Astrocyte (in vitro differentiated cells and primary cell): ENCODE measurements around the gene ZMYM4. TPM values are rescaled to one million over a fixed set of nuclear protein-coding genes. Genes with fewer than 3 reads are reported as not detected.

Experiments
- DNase-seq: peaks from one replicate; pipeline ENCODE4 v3.0.0-alpha.2; 2010; ENCODE audit warnings: low read depth
- FAIRE-seq: peaks from 2 replicates; lab custom pipeline; 2011; peaks lifted over from hg19 to GRCh38; lab: Jason Lieb, UNC
- H2AFZ ChIP-seq: 2 replicates; pipeline ENCODE4 v1.6.0; 2012; ENCODE audit warnings: low read depth, low read length, inconsistent platforms
- H3K27ac ChIP-seq: 2 replicates; pipeline ENCODE4 v1.5.1; 2011; ENCODE audit warnings: low read depth, low read length, inconsistent platforms
- H3K27me3 ChIP-seq: 2 replicates; pipeline ENCODE4 v1.6.0; 2011; ENCODE audit warnings: low read length, inconsistent platforms; ENCODE audit not compliant: insufficient read depth
- H3K36me3 ChIP-seq: 2 replicates; pipeline ENCODE4 v1.5.1; 2011; ENCODE audit warnings: low read length, inconsistent platforms; ENCODE audit not compliant: insufficient read depth
- H3K4me1 ChIP-seq: 2 replicates; pipeline ENCODE4 v1.5.1; 2011; ENCODE audit warnings: low read length, inconsistent platforms; ENCODE audit not compliant: insufficient read depth
- H3K4me2 ChIP-seq: 2 replicates; pipeline ENCODE4 v1.6.0; 2012; ENCODE audit warnings: low read length, inconsistent platforms
- H3K4me3 ChIP-seq: 2 replicates; pipeline ENCODE4 v1.5.1; 2011; ENCODE audit warnings: low read depth, mild to moderate bottlenecking, low read length, inconsistent platforms; ENCODE audit not compliant: insufficient read depth
- H3K79me2 ChIP-seq: 2 replicates; pipeline ENCODE4 v1.6.0; 2012; ENCODE audit warnings: mild to moderate bottlenecking, low read length, inconsistent platforms; ENCODE audit not compliant: insufficient read depth
- H3K9ac ChIP-seq: 2 replicates; pipeline ENCODE4 v1.6.0; 2012; ENCODE audit warnings: mild to moderate bottlenecking, low read length, inconsistent platforms
- H3K9me3 ChIP-seq: 2 replicates; pipeline ENCODE4 v1.5.1; 2012; ENCODE audit warnings: low read depth, mild to moderate bottlenecking, low read length, inconsistent platforms; ENCODE audit not compliant: insufficient read depth
- H4K20me1 ChIP-seq: 2 replicates; pipeline ENCODE4 v1.6.0; 2012; ENCODE audit warnings: low read length, inconsistent platforms; ENCODE audit not compliant: insufficient read depth
- H3K27ac Mint-ChIP-seq: one replicate; pipeline ENCODE4 v1.8.0; 2021; ENCODE audit warnings: mild to moderate bottlenecking, mixed read lengths; ENCODE audit not compliant: unreplicated experiment
- H3K27me3 Mint-ChIP-seq: one replicate; pipeline ENCODE4 v1.8.0; 2021; ENCODE audit warnings: low read depth, mixed read lengths; ENCODE audit not compliant: unreplicated experiment
- H3K36me3 Mint-ChIP-seq: one replicate; pipeline ENCODE4 v1.8.0; 2021; ENCODE audit warnings: low read depth, mixed read lengths; ENCODE audit not compliant: unreplicated experiment
- H3K4me1 Mint-ChIP-seq: one replicate; pipeline ENCODE4 v1.8.0; 2021; ENCODE audit warnings: low read depth, mixed read lengths; ENCODE audit not compliant: unreplicated experiment
- H3K4me3 Mint-ChIP-seq: one replicate; pipeline ENCODE4 v1.8.0; 2021; ENCODE audit warnings: mild to moderate bottlenecking, moderate library complexity, mixed read lengths; ENCODE audit not compliant: unreplicated experiment
- H3K9me3 Mint-ChIP-seq: one replicate; pipeline ENCODE4 v1.8.0; 2021; ENCODE audit warnings: mild to moderate bottlenecking, mixed read lengths; ENCODE audit not compliant: unreplicated experiment
- CTCF ChIP-seq: IDR thresholded peaks from 2 replicates; pipeline ENCODE4 v1.5.1; 2011; ENCODE audit warnings: low read depth, mild to moderate bottlenecking, inconsistent platforms, low read length, moderate library complexity; ENCODE audit not compliant: insufficient read depth
- EZH2 ChIP-seq: IDR thresholded peaks from 2 replicates; pipeline ENCODE4 v1.6.1; 2012; ENCODE audit warnings: mild to moderate bottlenecking, low read length, inconsistent platforms; ENCODE audit not compliant: insufficient read depth
- total RNA-seq: library from RNA; stranded (reverse); gene quantifications from 2 replicates; pipeline ENCODE4 v1.2.1, GENCODE V29; 2021

Gene ZMYM4
- total RNA-seq, 1 donor from 2014 or later: 65.5 TPM

- no peak overlapping the region for H3K27ac Mint-ChIP-seq
- no peaks in the 10 kb centered on the region for H3K4me1 ChIP-seq
- peak; percentile 58 for DNase-seq
- H3K4me2 ChIP-seq: no peak overlapping the region
- no peaks in the 10 kb centered on the region for H4K20me1 ChIP-seq
- H3K9me3 ChIP-seq: no peaks in the 10 kb centered on the region
- H3K9ac ChIP-seq: no peak overlapping the region
- no peak overlapping the region for H3K4me3 Mint-ChIP-seq
- H3K36me3 ChIP-seq: no peaks in the 10 kb centered on the region
- H3K36me3 Mint-ChIP-seq: no peaks in the 10 kb centered on the region
- H3K4me1 Mint-ChIP-seq: peaks cover 6% of the 10 kb centered on the region
- no peak overlapping the region for H3K4me3 ChIP-seq
- H3K9me3 Mint-ChIP-seq: no peaks in the 10 kb centered on the region
- H3K27me3 ChIP-seq: no peaks in the 10 kb centered on the region
- TF ChIP-seq EZH2 (no peak), CTCF (no peak)
- no peaks in the 10 kb centered on the region for H3K79me2 ChIP-seq
- no peak overlapping the region for H3K27ac ChIP-seq
- peak; percentile 78 for FAIRE-seq
- no peaks in the 10 kb centered on the region for H3K27me3 Mint-ChIP-seq
- H2AFZ ChIP-seq: no peak overlapping the region
Measured at GRCh38 chr1:35222322-35223083, 46.0 kb upstream of the ZMYM4 start.

GRCh38 chr1:35223084-35223630 is 45.4 kb upstream of the ZMYM4 start:
- Histone ChIP-seq H3K4me1 (no peaks in the 10 kb centered on the region), H3K4me3 (no peak overlapping the region), H4K20me1 (no peaks in the 10 kb centered on the region), H2AFZ (no peak overlapping the region), H3K4me2 (no peak overlapping the region), H3K9me3 (no peaks in the 10 kb centered on the region), H3K27me3 (no peaks in the 10 kb centered on the region), H3K27ac (no peak overlapping the region), H3K79me2 (no peaks in the 10 kb centered on the region), H3K36me3 (no peaks in the 10 kb centered on the region), H3K9ac (no peak overlapping the region)
- no peak overlapping the region for H3K4me3 Mint-ChIP-seq
- no peak for DNase-seq
- no peaks in the 10 kb centered on the region for H3K9me3 Mint-ChIP-seq
- H3K27me3 Mint-ChIP-seq: no peaks in the 10 kb centered on the region
- H3K36me3 Mint-ChIP-seq: no peaks in the 10 kb centered on the region
- H3K27ac Mint-ChIP-seq: no peak overlapping the region
- TF ChIP-seq CTCF (no peak), EZH2 (no peak)
- H3K4me1 Mint-ChIP-seq: peaks cover 6% of the 10 kb centered on the region
- FAIRE-seq: no peak

GRCh38 chr1:35226546-35226945 is 42.0 kb upstream of the ZMYM4 start:
- TF ChIP-seq CTCF: no peak
- no peak for TF ChIP-seq EZH2
- Mint-ChIP-seq H3K9me3 (peaks cover 2% of the 10 kb centered on the region), H3K27me3 (no peaks in the 10 kb centered on the region), H3K36me3 (no peaks in the 10 kb centered on the region), H3K4me3 (no peak overlapping the region), H3K4me1 (peaks cover 6% of the 10 kb centered on the region), H3K27ac (no peak overlapping the region)
- Histone ChIP-seq H3K9ac (no peak overlapping the region), H3K36me3 (no peaks in the 10 kb centered on the region), H2AFZ (no peak overlapping the region), H3K27ac (no peak overlapping the region), H3K4me3 (no peak overlapping the region), H3K4me1 (no peaks in the 10 kb centered on the region), H3K27me3 (no peaks in the 10 kb centered on the region), H4K20me1 (no peaks in the 10 kb centered on the region), H3K79me2 (no peaks in the 10 kb centered on the region), H3K4me2 (no peak overlapping the region), H3K9me3 (no peaks in the 10 kb centered on the region)
- no peak for DNase-seq
- FAIRE-seq: no peak
